ENCODE data around the gene RTL3.

DNA sequence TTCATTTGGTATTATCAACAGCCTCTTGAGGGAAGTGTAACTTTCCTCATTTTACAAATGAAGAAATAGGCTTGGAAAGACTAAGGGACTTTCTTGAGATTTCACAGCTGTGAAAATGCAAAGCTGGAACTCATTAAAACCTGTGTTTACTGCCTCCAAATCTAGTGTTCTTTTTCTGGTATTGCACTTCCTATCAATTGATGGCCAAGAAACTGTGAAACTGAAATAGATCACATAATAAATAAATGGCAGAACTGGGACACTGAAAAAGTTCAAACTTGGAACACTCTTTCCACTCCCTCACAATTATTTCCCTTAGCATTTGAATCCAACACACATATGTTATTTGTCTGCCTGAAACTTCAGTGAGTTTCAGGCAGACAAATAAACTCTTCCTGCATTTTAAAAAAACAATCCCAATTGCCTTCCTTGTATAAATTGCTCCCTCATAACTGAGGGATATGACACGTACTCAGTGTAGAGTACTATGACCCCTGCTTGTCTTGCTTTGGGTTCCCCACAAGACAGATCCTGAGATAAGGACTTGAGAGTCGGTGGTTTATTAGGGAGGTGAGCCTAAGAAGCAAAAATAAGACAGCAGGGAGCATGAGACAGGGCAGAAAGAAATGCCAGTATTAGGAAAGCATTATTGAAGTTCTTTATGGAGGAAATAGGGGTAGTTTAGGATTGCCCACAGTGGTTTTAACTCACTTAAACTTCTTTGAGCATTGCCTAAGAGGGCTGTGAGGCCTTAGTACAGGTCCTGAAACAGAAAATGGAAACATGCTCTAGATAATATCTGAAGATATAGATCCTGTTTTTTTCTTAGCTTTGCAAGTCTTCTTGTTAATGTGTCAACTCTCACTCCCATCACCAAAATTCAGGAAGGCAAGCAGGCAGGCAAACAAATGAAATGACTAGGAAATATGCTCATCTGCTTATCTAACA, 33.9 kb downstream of the RTL3 start:
- TF ChIP-seq, protein P1, sequence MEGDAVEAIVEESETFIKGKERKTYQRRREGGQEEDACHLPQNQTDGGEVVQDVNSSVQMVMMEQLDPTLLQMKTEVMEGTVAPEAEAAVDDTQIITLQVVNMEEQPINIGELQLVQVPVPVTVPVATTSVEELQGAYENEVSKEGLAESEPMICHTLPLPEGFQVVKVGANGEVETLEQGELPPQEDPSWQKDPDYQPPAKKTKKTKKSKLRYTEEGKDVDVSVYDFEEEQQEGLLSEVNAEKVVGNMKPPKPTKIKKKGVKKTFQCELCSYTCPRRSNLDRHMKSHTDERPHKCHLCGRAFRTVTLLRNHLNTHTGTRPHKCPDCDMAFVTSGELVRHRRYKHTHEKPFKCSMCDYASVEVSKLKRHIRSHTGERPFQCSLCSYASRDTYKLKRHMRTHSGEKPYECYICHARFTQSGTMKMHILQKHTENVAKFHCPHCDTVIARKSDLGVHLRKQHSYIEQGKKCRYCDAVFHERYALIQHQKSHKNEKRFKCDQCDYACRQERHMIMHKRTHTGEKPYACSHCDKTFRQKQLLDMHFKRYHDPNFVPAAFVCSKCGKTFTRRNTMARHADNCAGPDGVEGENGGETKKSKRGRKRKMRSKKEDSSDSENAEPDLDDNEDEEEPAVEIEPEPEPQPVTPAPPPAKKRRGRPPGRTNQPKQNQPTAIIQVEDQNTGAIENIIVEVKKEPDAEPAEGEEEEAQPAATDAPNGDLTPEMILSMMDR (IDR thresholded peaks at IDR 0.05): no peak
- no peak for TF ChIP-seq POLR2A (IDR thresholded peaks at IDR 0.05)

Measured in Peyer's patch (tissue), 4 donors.